Large intestine (tissue), 3 donors: ENCODE results near the gene TNIP1. TPM values are rescaled to one million over a fixed set of nuclear protein-coding genes. Genes with fewer than 3 reads are reported as not detected.
A peak's percentile ranks its signal among the peaks of the same experiment; 100 is the strongest.

ENCODE experiments used
- DNase-seq, 2 donors: peaks; one replicate each; pipeline versions ENCODE4 v3.0.0 to v3.0.0-alpha.2; 2013
- H3K27ac ChIP-seq: one replicate; pipeline ENCODE4 v1.5.1; 2013; ENCODE audit warnings: low read length
- H3K27me3 ChIP-seq: 2 replicates; pipeline ENCODE4 v1.6.1; 2013; ENCODE audit warnings: low read length; ENCODE audit not compliant: control insufficient read depth, insufficient read depth
- H3K36me3 ChIP-seq: 2 replicates; pipeline ENCODE4 v1.6.1; 2013; ENCODE audit warnings: low read length; ENCODE audit not compliant: control insufficient read depth, insufficient read depth
- H3K4me1 ChIP-seq: one replicate; pipeline ENCODE4 v1.6.1; 2013; ENCODE audit warnings: low read length; ENCODE audit not compliant: control insufficient read depth, insufficient read depth
- H3K4me3 ChIP-seq: one replicate; pipeline ENCODE4 v1.5.1; 2013; ENCODE audit warnings: low read length
- H3K9me3 ChIP-seq: one replicate; pipeline ENCODE4 v1.6.1; 2013; ENCODE audit warnings: mild to moderate bottlenecking, low read depth, low read length, moderate library complexity; ENCODE audit not compliant: control insufficient read depth
- WGBS: methylation state at CpG from one replicate; pipeline ENCODE4 v1.1.5; 2013; ENCODE audit warnings: low lambda C conversion rate; ENCODE audit not compliant: insufficient coverage; 5-methylcytosine and 5-hydroxymethylcytosine counted together
- polyA plus RNA-seq: library from polyadenylated mRNA; unstranded; fragments of 120-200 nt; gene quantifications from one replicate; pipeline ENCODE4 v1.2.1, GENCODE V29; 2013

TNIP1 gene
- polyA plus RNA-seq, 1 donor: 69.0 TPM

DNA sequence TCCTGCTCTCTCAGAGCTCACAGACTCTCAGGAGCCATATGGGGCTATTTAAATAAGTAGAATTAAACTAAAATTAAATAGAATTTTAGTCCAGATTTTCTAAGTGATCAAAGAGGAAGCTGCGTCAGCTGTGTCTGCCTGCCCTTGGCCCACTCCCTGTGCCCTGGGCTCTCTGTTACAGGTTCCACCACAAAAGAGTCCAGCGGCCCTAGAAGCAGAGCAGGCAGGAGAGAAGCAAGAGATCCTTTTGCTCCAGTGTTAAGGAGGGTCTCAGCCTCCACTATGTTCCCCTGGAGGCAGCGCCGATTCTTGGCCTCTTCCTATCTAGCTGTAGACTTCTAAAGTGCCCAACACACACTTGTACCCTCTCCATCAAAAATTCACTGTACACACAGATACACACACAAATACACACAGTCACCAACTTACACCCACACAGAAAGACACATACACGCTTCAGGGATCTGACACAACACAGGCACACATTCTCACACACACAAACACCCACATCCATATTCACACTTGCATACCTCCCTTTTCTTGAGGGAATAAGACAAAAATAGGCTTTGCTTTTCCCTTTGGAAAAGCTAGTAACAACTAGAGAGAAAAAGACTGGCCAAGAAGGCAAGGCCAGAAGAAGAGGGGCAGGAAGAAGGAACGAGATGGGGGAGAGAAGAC lies 5.5 kb upstream of the TNIP1 start:
- peaks cover 41% of the 10 kb centered on the region for H3K4me1 ChIP-seq
- H3K27me3 ChIP-seq: no peaks in the 10 kb centered on the region
- H3K36me3 ChIP-seq: no peaks in the 10 kb centered on the region
- peak overlapping the region; percentile 80 for H3K27ac ChIP-seq
- WGBS: no CpG with 5 or more reads among the region's 6 CpGs
- DNase-seq: no peak
- no peaks in the 10 kb centered on the region for H3K9me3 ChIP-seq
- no peak overlapping the region for H3K4me3 ChIP-seq

DNA sequence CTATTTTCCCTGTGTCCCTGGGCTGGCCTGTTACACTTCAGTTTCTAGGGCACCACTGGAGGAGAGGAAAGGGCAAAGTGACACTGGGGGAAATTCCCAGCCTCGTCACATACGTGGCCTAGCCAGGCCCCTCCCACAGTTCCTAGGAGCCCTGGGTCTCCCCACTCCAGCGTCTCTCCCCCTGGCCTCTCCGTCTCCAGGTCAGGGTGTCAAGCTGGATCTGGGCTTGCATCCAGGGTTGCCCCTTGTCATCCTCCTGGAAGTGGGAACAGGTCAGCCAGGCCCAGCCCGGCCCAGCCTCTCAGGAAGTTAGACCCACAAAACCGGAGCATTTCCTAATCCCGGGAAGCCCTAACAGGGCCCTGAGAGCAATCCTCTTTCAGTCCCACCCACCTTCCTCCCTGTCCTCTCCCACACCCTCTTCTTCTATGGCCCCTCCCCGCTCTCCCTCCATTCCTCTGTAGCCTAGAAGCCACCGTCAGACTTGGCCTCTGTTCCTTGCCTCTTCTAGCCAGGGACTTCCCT lies 4.7 kb upstream of the TNIP1 start:
- DNase-seq: peak; percentile 78 to 86
- H3K27ac ChIP-seq: peak overlapping the region; percentile 80
- no peak overlapping the region for H3K4me3 ChIP-seq
- no CpG with 5 or more reads among the region's 9 CpGs for WGBS
- peaks cover 41% of the 10 kb centered on the region for H3K4me1 ChIP-seq
- no peaks in the 10 kb centered on the region for H3K9me3 ChIP-seq
- H3K36me3 ChIP-seq: no peaks in the 10 kb centered on the region
- no peaks in the 10 kb centered on the region for H3K27me3 ChIP-seq

DNA sequence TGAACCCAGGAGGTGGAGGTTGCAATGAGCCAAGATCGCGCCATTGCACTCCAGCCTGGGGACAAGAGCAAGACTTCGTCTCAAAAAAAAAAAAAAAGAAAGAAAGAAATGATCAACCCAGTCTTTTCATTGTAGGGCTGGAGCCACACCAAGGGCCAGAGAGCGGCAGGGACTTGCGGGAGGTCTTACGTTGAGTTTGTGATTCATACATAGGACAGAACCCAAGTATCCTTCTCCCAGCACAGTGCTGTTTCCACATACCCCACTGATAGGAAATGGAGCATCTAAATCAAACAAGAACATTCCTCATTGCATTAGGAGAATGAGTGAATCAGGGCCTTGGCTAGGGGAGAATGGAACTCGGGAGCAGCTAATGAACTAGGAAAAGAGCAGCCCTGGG lies 3.5 kb upstream of the TNIP1 start:
- Histone ChIP-seq H3K9me3 (no peaks in the 10 kb centered on the region), H3K36me3 (no peaks in the 10 kb centered on the region), H3K27ac (no peak overlapping the region), H3K4me1 (peaks cover 45% of the 10 kb centered on the region), H3K4me3 (no peak overlapping the region), H3K27me3 (no peaks in the 10 kb centered on the region)
- 100% methylated on average over 1 of the region's 7 CpGs for WGBS
- no peak for DNase-seq

DNA sequence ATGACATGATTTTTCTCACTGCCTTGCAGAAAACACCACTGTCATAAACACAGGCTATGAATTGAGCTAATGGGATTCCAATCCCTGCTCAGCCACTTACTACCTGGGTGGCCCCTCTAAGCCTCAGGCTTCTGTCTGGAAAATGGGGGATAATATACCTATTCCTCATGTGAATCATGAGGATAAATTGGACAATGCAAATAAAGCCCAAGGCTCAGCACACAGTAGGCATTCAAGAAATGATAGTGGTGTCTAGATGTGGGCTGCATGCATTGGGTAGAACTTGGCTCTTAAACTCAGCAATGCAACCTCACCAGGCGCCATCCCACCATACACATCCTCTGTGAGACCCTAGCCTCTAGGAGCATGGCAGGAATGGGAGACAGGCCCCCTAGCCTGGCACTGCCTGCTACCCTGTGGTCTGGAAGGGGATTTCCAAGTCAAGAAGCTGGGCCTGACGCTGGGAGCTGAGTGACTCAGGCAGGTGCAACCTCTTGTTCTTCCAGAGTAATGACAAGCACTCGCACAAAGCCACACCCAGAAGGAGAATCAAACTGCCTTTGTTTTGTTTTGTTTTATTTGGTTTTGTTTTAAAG lies 2.3 kb upstream of the TNIP1 start:
- WGBS: 0% methylated on average over 1 of the region's 3 CpGs
- Histone ChIP-seq H3K27ac (peak overlapping the region; percentile 100), H3K36me3 (peaks cover 7% of the 10 kb centered on the region), H3K9me3 (no peaks in the 10 kb centered on the region), H3K4me3 (no peak overlapping the region), H3K27me3 (no peaks in the 10 kb centered on the region), H3K4me1 (peaks cover 45% of the 10 kb centered on the region)
- peak; percentile 64 to 72 for DNase-seq

DNA sequence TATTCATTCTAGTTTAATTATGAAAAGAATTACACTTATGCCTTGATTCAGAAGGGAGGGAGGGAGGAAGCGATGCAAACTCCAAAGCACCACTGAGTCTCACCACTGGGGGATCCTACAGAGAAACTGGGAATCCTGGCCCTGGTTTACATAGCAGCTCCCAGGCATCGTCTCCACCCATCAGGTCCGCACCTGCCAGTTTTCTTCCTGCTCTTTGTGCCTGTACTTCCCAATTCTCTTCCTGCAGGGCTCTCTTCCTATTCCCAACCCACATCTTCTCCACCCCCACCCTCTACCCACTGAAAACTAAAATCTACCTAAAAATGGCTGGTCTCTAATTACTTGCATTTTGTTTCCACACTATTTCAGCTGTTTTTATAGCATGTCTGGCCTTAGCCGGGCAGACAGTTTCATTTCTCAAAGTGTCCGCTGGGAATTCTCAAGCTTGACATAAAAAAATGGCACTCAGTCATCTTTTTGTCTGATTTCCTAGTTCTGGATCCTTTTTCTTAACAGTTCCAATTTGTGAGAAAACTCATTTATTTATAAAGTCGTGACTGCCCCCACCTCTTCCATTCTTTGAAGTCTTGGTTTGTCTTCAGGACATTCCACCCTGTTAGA lies 1.6 kb upstream of the TNIP1 start:
- no peaks in the 10 kb centered on the region for H3K9me3 ChIP-seq
- peaks cover 11% of the 10 kb centered on the region for H3K36me3 ChIP-seq
- DNase-seq: peak in 1 of 2 donors; percentile 59
- peak overlapping the region; percentile 100 for H3K27ac ChIP-seq
- no peaks in the 10 kb centered on the region for H3K27me3 ChIP-seq
- no peak overlapping the region for H3K4me3 ChIP-seq
- H3K4me1 ChIP-seq: peaks cover 44% of the 10 kb centered on the region
- WGBS: 68% methylated on average over 4 of the region's 6 CpGs

DNA sequence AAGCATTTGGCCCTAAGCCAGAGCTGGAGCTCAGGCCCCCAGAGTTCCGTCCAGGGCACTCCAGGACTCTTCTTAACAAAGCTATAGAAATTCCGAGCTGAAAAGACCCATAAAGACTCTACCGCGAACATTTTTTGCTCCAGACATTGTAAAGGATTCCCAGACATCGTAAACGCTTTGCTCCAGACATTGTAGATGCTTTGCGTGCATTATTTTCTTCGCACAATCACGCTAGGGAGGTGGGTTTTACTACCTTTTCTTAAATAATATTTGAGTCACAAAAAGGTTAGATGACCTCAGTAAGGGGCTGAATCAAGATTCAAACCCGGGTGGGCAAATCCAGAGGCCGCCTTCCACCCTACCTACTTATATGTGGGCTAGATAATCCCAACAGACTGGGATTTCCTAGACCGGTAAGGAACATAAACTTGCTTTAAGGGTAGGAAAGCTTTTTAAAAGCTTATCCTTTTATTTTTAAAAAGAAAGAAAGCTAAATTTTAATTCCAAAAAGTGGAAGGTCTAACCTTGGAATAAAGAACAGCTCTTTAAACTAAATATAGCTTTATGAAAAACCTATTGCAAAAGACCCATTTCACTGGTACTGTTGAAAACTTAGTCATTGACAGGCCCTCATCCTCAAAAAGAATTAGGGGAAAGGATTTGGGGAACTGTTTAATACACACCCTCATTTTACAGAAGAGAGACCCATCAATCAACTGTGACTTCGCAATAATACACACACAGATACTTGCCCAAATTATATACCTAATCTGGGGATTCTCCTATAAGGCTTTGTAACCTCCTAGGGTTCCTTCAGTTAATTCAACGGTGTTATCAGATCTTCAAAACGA lies 822 bp upstream of the TNIP1 start:
- Histone ChIP-seq H3K9me3 (no peaks in the 10 kb centered on the region), H3K27me3 (no peaks in the 10 kb centered on the region), H3K36me3 (peaks cover 14% of the 10 kb centered on the region), H3K27ac (peak overlapping the region; percentile 100), H3K4me1 (peaks cover 37% of the 10 kb centered on the region), H3K4me3 (peak overlapping the region; percentile 89)
- DNase-seq: no peak
- WGBS: 0% methylated on average over 2 of the region's 15 CpGs

DNA sequence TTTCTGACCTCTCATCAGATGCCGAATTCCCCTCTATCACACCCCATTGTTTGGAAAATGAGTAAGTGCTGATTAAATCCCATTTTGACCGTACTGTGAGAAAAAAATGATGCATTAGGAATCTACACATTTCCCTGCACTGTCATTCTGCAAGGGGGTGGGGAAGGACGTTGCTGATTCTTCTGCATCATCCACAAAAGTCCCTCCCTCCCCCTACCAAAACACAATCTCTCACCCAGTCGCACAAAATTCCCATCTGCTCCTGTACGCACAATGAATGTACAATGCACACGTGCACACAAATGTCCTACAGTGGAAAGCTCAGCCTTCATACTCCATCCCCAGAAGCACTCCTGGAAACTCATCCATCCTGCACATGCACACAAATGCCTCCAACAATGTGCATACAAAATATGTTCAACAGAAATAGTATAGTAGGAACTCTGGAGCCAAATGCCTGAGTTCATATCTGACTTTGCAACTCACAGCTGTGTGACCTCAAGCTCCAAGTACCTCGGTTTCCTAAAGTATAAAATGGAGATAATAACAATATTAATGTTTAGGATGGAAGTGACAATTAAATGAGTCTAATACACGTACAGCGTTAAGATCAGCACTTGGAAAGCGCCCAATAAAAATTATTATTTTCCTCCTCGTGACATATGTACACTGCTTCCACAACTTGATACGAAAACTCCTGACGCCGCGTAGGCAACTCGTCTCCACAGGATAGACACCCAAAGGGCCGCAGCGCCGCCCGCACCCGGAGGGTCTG lies 809 bp downstream of the TNIP1 start:
- peak in 1 of 2 donors; percentile 15 for DNase-seq
- H3K27ac ChIP-seq: peak overlapping the region; percentile 100
- WGBS: 0% methylated on average over 1 of the region's 21 CpGs
- H3K9me3 ChIP-seq: no peaks in the 10 kb centered on the region
- peaks cover 21% of the 10 kb centered on the region for H3K4me1 ChIP-seq
- peak overlapping the region; percentile 89 for H3K4me3 ChIP-seq
- peaks cover 14% of the 10 kb centered on the region for H3K36me3 ChIP-seq
- no peaks in the 10 kb centered on the region for H3K27me3 ChIP-seq

DNA sequence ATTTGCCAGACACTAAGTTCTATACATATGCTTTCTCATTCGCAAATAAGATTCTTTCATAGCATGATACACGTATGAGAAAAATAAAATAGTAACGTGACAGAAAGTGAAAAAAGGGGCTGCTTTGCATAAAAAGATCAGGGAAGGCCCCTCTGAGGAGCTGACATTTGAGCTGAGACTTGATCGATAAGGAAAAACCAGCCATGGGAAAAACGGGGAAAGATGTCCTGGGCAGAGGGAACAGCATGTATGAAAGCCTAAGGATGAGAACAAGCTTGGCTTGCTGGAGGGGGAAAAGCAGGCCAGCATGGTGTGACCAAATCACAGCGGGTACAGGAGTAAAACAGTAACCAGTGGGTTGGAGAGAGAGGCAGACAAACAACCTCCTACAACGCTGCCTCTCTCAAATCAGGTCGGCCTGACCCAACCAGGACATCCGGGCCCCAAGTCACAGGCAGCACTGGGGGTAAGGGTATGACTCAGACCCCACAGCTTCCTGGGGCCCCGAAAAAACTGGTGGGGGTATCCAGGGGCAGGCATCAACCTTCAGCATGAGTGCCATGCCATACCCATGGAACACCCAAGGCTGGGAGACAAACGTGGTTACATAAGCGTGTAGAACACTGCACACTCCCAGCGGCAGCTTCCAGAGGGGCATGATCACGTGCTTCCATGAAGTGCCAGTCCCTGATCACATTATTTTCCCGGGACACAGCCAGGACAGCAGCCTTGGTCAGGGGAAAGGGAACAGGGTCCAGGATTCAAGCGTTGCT lies 2.2 kb downstream of the TNIP1 start:
- DNase-seq: no peak
- Histone ChIP-seq H3K27ac (no peak overlapping the region), H3K36me3 (peaks cover 14% of the 10 kb centered on the region), H3K9me3 (no peaks in the 10 kb centered on the region), H3K27me3 (no peaks in the 10 kb centered on the region), H3K4me3 (no peak overlapping the region), H3K4me1 (peaks cover 16% of the 10 kb centered on the region)
- WGBS: 93% methylated on average over 3 of the region's 16 CpGs

DNA sequence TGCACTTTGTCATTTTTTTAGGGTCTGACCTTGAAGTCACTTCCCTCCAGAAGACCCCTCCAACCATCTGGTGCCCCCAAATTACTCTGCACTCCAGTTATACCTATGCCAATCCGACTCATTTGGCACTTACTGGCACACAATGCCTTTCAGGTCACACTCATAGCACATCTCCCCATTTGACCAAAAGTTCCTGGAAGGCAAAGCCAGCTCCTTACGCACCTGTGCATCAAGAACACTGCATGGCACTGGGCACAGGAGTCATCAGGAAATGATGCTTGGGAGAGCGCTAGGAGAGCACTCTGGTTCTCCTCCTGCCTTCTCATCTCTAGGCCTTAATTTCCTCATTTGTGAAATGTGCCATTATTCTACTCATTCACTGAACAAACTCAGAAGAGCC lies 2.9 kb downstream of the TNIP1 start:
- no CpG with 5 or more reads among the region's 3 CpGs for WGBS
- H3K4me1 ChIP-seq: peaks cover 12% of the 10 kb centered on the region
- H3K4me3 ChIP-seq: no peak overlapping the region
- H3K27ac ChIP-seq: no peak overlapping the region
- peaks cover 14% of the 10 kb centered on the region for H3K36me3 ChIP-seq
- DNase-seq: no peak
- no peaks in the 10 kb centered on the region for H3K27me3 ChIP-seq
- no peaks in the 10 kb centered on the region for H3K9me3 ChIP-seq
